Nephron progenitor cell (in vitro differentiated cells): ENCODE data around the gene ATXN2.
A peak's percentile ranks its signal among the peaks of the same experiment; 100 is the strongest.

ENCODE experiments used
- DNase-seq: peaks from one replicate; pipeline ENCODE4 v3.0.0; 2021
- H3K27ac Mint-ChIP-seq: 2 replicates; pipeline ENCODE4 v1.8.0; 2021; ENCODE audit warnings: mild to moderate bottlenecking, moderate library complexity, mixed read lengths
- H3K27me3 Mint-ChIP-seq: 2 replicates; pipeline ENCODE4 v1.8.0; 2021; ENCODE audit warnings: mild to moderate bottlenecking, low read depth, mixed read lengths; ENCODE audit not compliant: poor library complexity
- H3K36me3 Mint-ChIP-seq: 2 replicates; pipeline ENCODE4 v1.8.0; 2021; ENCODE audit warnings: low read depth, mixed read lengths
- H3K4me1 Mint-ChIP-seq: 2 replicates; pipeline ENCODE4 v1.8.0; 2021; ENCODE audit warnings: mixed read lengths
- H3K4me3 Mint-ChIP-seq: 2 replicates; pipeline ENCODE4 v1.8.0; 2021; ENCODE audit warnings: mild to moderate bottlenecking, moderate library complexity, mixed read lengths
- H3K9me3 Mint-ChIP-seq: 2 replicates; pipeline ENCODE4 v1.8.0; 2021; ENCODE audit warnings: mild to moderate bottlenecking, moderate library complexity, mixed read lengths
- CTCF ChIP-seq: fragments of 200-600 bp; sonication (generic); IDR thresholded peaks from 2 replicates; pipeline ENCODE4 v1.5.0; 2021; ENCODE audit warnings: antibody characterized with exemption

ATXN2 gene

DNA sequence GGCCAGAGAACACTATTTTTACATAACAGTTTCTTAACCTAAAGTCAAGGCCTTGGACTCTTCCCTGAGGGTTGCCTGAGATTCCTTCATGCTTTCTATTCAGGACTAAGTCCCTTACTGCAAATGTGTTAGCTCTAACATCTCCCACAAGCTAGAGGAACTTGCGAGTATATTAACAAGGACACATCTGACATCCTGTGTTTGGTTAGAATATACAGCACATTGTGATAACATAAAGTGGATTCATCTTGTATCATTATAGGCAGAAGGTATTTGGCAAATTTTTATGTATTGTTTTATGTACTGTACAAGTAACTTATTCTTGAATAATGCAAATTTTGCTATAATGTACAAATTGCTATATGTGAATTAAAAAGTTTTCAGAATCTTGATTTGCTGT is 147.9 kb downstream of the ATXN2 start:
- Mint-ChIP-seq H3K9me3 (no peaks in the 10 kb centered on the region), H3K4me1 (peaks cover 40% of the 10 kb centered on the region), H3K36me3 (peaks cover 54% of the 10 kb centered on the region), H3K4me3 (no peak overlapping the region), H3K27ac (peak overlapping the region; percentile 19), H3K27me3 (no peaks in the 10 kb centered on the region)
- DNase-seq = no peak
- TF ChIP-seq CTCF = no peak

GRCh38 chr12:111450676-111451075 is 148.4 kb downstream of the ATXN2 start:
- DNase-seq = no peak
- TF ChIP-seq CTCF = no peak
- Mint-ChIP-seq H3K27ac (peak overlapping the region; percentile 94), H3K36me3 (peaks cover 48% of the 10 kb centered on the region), H3K27me3 (no peaks in the 10 kb centered on the region), H3K4me3 (no peak overlapping the region), H3K9me3 (no peaks in the 10 kb centered on the region), H3K4me1 (peaks cover 46% of the 10 kb centered on the region)

DNA sequence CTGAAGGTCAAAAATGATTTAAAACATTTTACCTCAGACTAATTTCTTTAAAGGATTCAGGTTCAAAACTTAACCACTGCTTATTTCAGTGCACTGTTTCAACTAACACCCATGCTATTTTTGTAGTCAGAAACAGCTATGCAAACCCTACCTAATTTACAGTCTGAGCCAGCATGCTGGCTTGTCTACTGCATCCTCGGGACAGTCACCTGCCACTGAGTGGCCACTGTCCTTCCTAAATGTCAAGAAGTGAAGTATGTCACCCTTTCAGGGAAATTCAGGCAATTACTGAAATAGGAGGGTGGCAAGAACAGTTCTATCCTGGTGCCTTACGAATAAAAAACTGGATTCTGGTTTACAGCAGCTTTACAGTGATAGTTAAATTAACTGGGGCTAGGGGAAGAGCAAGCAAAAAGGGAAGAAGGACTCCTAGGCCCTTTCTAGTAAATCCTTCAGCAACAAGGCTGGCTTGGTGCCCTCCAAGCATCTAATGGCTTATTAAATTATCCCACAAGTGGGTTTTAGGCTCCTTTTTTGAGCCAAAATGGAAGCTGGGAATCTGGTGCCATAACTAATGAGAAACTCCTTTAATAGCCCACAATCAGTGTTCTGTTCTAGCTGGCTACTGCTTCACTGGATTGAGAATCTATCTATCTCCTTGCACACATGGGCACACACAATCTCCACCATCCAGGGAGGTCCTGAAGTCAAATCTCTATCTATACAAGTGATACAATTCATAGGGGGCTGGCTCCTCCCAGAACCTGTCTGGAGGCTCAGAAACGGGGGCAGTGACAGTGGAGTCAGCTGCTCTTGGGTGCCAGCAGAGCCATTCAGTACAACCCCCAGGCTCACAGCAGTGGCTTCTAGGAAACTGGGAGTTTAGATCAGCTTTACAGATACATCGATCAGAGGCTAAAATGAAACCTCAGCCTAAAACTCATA is 150.0 kb downstream of the ATXN2 start:
- H3K4me3 Mint-ChIP-seq = no peak overlapping the region
- no peak for TF ChIP-seq CTCF
- H3K27ac Mint-ChIP-seq = peak overlapping the region; percentile 96
- H3K36me3 Mint-ChIP-seq = peaks cover 45% of the 10 kb centered on the region
- DNase-seq = no peak
- H3K4me1 Mint-ChIP-seq = peaks cover 48% of the 10 kb centered on the region
- no peaks in the 10 kb centered on the region for H3K9me3 Mint-ChIP-seq
- H3K27me3 Mint-ChIP-seq = no peaks in the 10 kb centered on the region

DNA sequence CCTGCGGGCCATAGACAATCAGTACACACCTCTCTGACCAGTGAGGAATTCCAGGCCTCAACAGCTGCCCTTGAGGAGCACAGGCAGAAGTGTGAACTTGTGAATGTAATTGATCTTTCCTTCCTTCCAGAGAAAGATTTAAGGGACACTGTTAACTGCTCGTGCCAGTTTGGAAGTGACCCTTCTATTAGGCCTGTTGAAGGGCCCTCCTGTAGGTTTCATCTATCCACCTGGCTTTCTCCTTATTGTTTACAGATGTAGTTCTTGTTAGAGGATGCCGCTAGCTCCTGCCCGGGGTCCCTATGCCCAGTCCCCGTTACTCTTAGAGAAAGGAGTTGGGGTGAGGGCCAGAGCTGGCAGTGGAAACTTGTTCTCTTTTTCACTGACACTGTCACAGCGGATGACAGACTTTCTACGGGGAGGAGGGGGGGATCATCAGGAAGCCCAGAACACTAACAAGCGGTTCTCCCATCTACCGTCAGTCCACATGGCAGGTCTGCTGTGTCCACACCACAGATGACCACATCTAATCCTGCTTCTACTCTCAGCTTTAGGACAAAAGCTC is 150.8 kb downstream of the ATXN2 start:
- no peak overlapping the region for H3K4me3 Mint-ChIP-seq
- no peaks in the 10 kb centered on the region for H3K27me3 Mint-ChIP-seq
- H3K36me3 Mint-ChIP-seq = peaks cover 44% of the 10 kb centered on the region
- TF ChIP-seq CTCF = no peak
- no peaks in the 10 kb centered on the region for H3K9me3 Mint-ChIP-seq
- H3K27ac Mint-ChIP-seq = peak overlapping the region; percentile 96
- peaks cover 51% of the 10 kb centered on the region for H3K4me1 Mint-ChIP-seq
- no peak for DNase-seq

GRCh38 chr12:111447571-111448265 is 151.4 kb downstream of the ATXN2 start:
- no peak overlapping the region for H3K4me3 Mint-ChIP-seq
- no peak for TF ChIP-seq CTCF
- H3K9me3 Mint-ChIP-seq = no peaks in the 10 kb centered on the region
- H3K27ac Mint-ChIP-seq = peak overlapping the region; percentile 96
- DNase-seq = no peak
- H3K27me3 Mint-ChIP-seq = no peaks in the 10 kb centered on the region
- H3K4me1 Mint-ChIP-seq = peaks cover 57% of the 10 kb centered on the region
- H3K36me3 Mint-ChIP-seq = peaks cover 51% of the 10 kb centered on the region
